ENCODE measurements around the gene BCL11A. TPM values are rescaled to one million over a fixed set of nuclear protein-coding genes. Genes with fewer than 3 reads are reported as not detected.

BCL11A gene
- total RNA-seq, 4 donors from 2014 or later = 4.6 to 12.8 (median 9.0) TPM

DNA sequence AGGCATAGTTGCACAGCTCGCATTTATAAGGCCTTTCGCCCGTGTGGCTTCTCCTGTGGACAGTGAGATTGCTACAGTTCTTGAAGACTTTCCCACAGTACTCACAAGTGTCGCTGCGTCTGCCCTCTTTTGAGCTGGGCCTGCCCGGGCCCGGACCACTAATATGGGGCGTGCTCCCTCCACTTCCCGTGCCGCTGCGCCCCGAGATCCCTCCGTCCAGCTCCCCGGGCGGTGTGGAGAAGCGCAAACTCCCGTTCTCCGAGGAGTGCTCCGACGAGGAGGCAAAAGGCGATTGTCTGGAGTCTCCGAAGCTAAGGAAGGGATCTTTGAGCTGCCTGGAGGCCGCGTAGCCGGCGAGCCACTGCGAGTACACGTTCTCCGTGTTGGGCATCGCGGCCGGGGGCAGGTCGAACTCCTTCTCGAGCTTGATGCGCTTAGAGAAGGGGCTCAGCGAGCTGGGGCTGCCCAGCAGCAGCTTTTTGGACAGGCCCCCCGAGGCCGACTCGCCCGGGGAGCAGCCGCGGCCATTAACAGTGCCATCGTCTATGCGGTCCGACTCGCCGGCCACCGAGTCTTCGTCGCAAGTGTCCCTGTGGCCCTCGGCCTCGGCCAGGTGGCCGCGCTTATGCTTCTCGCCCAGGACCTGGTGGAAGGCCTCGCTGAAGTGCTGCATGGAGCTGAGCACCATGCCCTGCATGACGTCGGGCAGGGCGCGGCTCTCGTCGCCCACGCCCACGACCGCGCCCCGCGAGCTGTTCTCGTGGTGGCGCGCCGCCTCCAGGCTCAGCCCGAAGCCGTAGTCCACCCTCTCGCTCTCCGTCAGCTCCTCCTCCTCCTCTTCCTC, 92.7 kb downstream of the BCL11A start:
- Histone ChIP-seq H3K27ac (no peak overlapping the region), H3K27me3 (no peaks in the 10 kb centered on the region), H3K9me3 (no peaks in the 10 kb centered on the region), H3K4me3 (replicated peaks in 1 of 3) (no peak overlapping the region), H3K4me1 (peaks cover 0 to 5% of the 10 kb centered on the region in 2 donors), H3K36me3 (no peaks in the 10 kb centered on the region)
- intact Hi-C loops (cut with DNase I) = no loop called here
- TF ChIP-seq, protein P1, sequence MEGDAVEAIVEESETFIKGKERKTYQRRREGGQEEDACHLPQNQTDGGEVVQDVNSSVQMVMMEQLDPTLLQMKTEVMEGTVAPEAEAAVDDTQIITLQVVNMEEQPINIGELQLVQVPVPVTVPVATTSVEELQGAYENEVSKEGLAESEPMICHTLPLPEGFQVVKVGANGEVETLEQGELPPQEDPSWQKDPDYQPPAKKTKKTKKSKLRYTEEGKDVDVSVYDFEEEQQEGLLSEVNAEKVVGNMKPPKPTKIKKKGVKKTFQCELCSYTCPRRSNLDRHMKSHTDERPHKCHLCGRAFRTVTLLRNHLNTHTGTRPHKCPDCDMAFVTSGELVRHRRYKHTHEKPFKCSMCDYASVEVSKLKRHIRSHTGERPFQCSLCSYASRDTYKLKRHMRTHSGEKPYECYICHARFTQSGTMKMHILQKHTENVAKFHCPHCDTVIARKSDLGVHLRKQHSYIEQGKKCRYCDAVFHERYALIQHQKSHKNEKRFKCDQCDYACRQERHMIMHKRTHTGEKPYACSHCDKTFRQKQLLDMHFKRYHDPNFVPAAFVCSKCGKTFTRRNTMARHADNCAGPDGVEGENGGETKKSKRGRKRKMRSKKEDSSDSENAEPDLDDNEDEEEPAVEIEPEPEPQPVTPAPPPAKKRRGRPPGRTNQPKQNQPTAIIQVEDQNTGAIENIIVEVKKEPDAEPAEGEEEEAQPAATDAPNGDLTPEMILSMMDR (IDR thresholded peaks at IDR 0.05) = no peak
- no peak for TF ChIP-seq POLR2A (IDR thresholded peaks at IDR 0.05)
- no peak for DNase-seq
- 97 to 98% methylated on average over 76 of the region's 76 CpGs for WGBS, 2 donors

DNA sequence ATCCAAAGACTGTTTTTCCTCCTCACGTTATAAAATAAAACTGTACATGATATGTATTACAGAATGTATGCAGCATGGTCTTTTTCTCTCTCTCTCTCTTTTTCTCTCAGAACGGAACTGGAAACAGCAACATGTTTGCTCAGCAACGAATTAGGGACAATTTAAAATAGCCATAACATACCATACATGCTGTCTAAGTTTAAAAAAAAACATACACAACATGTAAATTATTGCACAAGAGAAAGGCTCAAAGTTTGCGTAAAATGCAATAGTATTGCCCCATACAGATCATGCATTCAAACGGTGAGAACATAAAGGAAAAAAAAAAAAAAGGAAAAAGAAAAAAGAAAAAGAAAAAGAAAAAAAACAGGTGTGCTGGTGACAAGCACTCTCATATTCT, 93.6 kb downstream of the BCL11A start:
- intact Hi-C loops (cut with DNase I) = no loop called here
- DNase-seq = no peak
- 75 to 78% methylated on average over 5 of the region's 5 CpGs for WGBS, 2 donors
- H3K27ac ChIP-seq = no peak overlapping the region
- H3K9me3 ChIP-seq = no peaks in the 10 kb centered on the region
- H3K4me1 ChIP-seq = peaks cover 0 to 5% of the 10 kb centered on the region in 2 donors
- TF ChIP-seq POLR2A (IDR thresholded peaks at IDR 0.05) = no peak
- TF ChIP-seq, protein P1 (IDR thresholded peaks at IDR 0.05) = no peak
- no peak overlapping the region for H3K4me3 ChIP-seq (replicated peaks in 1 of 3)
- no peaks in the 10 kb centered on the region for H3K27me3 ChIP-seq
- H3K36me3 ChIP-seq = no peaks in the 10 kb centered on the region

DNA sequence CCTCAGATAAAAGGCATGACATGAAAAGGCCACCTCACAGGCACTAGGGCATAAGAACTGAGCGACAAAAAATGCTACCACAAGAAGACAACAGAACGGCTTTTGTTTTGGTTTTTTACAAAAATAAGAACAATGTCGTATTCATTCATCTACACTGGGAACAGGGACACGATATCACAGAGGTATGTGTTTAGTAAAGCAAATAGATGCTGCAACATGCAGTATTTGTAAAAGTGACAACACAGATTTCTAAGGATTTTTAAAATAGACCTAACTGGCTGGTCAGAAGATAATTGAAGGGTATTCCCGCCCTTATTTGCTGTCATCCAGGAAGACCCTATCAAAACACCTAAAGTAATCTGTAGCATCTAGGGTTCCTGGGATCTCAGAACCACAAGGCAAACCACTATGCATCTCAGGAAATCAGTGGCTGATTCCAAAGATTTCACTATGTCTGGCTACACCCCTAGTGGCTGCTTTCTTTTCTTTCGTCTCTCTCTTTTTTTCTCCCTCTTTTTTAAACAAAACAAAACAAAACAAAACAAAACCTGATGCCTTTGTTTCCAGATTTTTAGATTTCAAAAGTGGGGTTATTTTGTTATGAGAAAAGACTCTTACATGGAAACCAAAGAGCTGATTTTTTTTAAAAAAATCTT, 97.2 kb downstream of the BCL11A start:
- no peak overlapping the region for H3K4me3 ChIP-seq (replicated peaks in 1 of 3)
- no peaks in the 10 kb centered on the region for H3K27me3 ChIP-seq
- WGBS, 2 donors = 89 to 90% methylated on average over 6 of the region's 6 CpGs
- no peaks in the 10 kb centered on the region for H3K9me3 ChIP-seq
- no peak for TF ChIP-seq POLR2A (IDR thresholded peaks at IDR 0.05)
- TF ChIP-seq, protein P1 (IDR thresholded peaks at IDR 0.05) = no peak
- DNase-seq = no peak
- H3K27ac ChIP-seq = no peak overlapping the region
- no peaks in the 10 kb centered on the region for H3K36me3 ChIP-seq
- intact Hi-C loops (cut with DNase I) = no loop called here
- H3K4me1 ChIP-seq = no peaks in the 10 kb centered on the region

DNA sequence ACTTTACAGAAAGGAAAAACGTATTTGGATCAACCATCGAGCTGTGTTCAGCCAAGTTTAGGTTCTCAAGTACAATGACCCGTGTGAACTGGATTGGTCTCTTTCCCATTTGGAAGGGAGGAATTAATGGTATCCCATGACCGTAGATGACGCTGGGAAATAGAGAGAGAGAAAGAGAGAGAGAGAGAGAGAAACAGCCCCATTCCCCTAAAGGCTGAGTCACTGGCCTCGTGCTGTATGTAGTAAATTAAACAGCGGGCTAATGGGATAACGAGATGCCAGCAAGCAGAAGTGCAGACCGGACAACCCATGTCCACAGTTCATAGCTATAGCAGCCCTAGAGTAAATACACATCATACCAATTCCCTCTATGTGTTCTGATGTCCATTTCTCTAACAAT, 99.6 kb downstream of the BCL11A start:
- Histone ChIP-seq H3K4me3 (replicated peaks in 1 of 3) (no peak overlapping the region), H3K27me3 (no peaks in the 10 kb centered on the region), H3K36me3 (no peaks in the 10 kb centered on the region), H3K4me1 (no peaks in the 10 kb centered on the region), H3K9me3 (no peaks in the 10 kb centered on the region), H3K27ac (no peak overlapping the region)
- intact Hi-C loops (cut with DNase I) = no loop called here
- 93% methylated on average over 9 of the region's 9 CpGs for WGBS, 2 donors
- DNase-seq = no peak
- no peak for TF ChIP-seq POLR2A (IDR thresholded peaks at IDR 0.05)
- TF ChIP-seq, protein P1 (IDR thresholded peaks at IDR 0.05) = no peak

DNA sequence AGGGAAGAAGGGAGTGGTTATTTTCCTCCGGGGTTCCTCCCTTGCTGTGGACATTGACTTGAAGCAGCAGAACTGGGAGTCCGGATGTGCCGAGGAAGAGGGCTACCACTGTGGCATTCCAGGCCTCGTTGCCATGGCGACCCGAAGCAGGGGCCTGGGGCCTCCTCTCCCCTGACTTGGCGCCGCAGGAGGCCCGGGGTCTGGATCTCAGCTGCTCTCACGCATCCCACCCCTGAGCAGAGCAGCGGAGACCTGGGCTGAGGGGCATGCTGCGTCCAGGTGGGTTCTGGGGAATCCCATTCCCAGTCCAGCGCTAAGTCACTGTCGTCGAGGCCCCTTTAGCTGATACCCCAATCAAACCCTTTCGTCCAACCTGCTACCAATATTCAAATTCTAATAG, 100.2 kb downstream of the BCL11A start:
- TF ChIP-seq POLR2A (IDR thresholded peaks at IDR 0.05) = no peak
- TF ChIP-seq, protein P1 (IDR thresholded peaks at IDR 0.05) = no peak
- no peak for DNase-seq
- 59 to 65% methylated on average over 15 to 16 of the region's 16 CpGs for WGBS, 2 donors
- intact Hi-C loops (cut with DNase I) = no loop called here
- no peak overlapping the region for H3K27ac ChIP-seq
- no peaks in the 10 kb centered on the region for H3K9me3 ChIP-seq
- H3K36me3 ChIP-seq = no peaks in the 10 kb centered on the region
- H3K4me3 ChIP-seq (replicated peaks in 1 of 3) = no peak overlapping the region
- H3K27me3 ChIP-seq = no peaks in the 10 kb centered on the region
- no peaks in the 10 kb centered on the region for H3K4me1 ChIP-seq
